22Rv1 (cell line): ENCODE data around the gene YKT6.

Experiments used
- H3K27ac ChIP-seq: fragments of 450-650 bp; 2 replicates; pipeline ENCODE4 v1.5.1; 2017
- CTCF ChIP-seq: fragments of 450-650 bp; IDR thresholded peaks from 2 replicates; pipeline ENCODE4 v1.5.1; 2017; ENCODE audit warnings: mild to moderate bottlenecking
- ZFX ChIP-seq: fragments of 450-650 bp; IDR thresholded peaks from 2 replicates; pipeline ENCODE4 v1.6.1; 2017; ENCODE audit warnings: antibody characterized with exemption, borderline replicate concordance

YKT6 gene

GRCh38 chr7:44232901-44233715, 32.3 kb downstream of the YKT6 start:
- TF ChIP-seq ZFX (no peak), CTCF (no peak)
- no peak overlapping the region for H3K27ac ChIP-seq

DNA sequence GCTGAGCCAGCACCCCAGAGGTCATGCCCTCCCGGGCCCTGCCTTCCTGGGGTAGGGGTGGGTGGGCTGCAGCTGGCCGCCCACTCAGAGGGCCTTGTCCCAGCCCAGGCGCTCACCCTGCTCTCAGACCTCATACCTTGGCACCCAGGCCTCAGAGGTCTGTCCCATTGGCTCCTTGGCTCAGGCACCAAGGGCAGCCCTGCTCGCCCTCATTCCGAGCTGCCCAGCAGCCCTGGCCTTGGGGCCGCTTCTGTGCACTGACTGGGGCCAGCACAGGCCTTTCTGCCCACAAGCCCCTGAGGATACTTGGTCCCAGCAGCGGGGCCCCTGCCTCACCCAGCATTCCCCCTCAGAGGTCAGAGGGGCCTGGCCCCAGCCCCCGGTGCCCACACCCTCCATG, 34.3 kb downstream of the YKT6 start:
- TF ChIP-seq CTCF (no peak), ZFX (no peak)
- H3K27ac ChIP-seq: no peak overlapping the region

DNA sequence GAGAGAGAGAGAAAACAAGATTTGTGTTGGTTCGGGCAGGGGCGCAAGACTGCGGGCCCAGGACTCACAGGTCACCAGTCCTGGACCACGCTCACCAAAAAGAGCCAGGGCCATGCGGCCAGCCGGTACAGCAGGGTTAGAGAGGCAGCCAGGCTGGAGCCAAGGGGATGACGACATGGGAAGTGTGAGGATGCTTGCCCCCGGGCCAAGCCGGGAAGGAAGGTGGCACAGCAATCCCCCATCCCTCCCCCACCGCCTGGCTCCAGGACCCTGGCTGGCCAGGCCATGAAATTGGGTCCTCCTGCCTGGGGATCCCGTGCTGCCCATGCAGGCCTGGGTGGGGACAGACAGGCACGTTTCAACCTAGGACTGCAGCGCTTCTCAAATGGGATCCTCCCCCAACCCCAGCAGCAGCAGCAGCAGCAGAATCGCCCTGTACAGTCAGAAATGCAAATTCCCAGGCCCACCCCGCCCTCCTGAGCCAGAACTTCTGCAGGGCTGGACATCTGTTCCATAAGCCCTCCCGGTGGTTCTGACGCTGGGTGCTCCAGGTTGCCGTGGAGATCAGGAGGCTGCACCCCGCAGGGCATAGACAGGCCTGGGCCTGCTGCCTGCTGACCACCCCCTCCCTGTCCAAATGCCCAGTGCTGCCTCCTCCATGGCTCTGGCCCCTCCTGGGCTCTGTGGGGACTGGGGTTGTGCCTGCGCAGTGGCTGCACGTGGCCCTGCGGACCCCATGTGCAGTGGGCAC, 35.0 kb downstream of the YKT6 start:
- H3K27ac ChIP-seq: no peak overlapping the region
- TF ChIP-seq CTCF: no peak
- no peak for TF ChIP-seq ZFX

- no peak overlapping the region for H3K27ac ChIP-seq
- TF ChIP-seq CTCF (peak; percentile 16), ZFX (no peak)
Measured at GRCh38 chr7:44236333-44236728, 35.6 kb downstream of the YKT6 start.

- H3K27ac ChIP-seq: no peak overlapping the region
- TF ChIP-seq ZFX (no peak), CTCF (no peak)
Measured at GRCh38 chr7:44237696-44238095, 36.9 kb downstream of the YKT6 start.

- TF ChIP-seq ZFX: no peak
- TF ChIP-seq CTCF: no peak
Measured at GRCh38 chr7:44238116-44238695, 37.4 kb downstream of the YKT6 start.

GRCh38 chr7:44239361-44239760, 38.6 kb downstream of the YKT6 start:
- TF ChIP-seq ZFX (no peak), CTCF (no peak)
- no peak overlapping the region for H3K27ac ChIP-seq

More at GRCh38 chr7:44238116-44238695, 37.4 kb downstream of the YKT6 start:
- no peak overlapping the region for H3K27ac ChIP-seq
